GM21360 (cell line): Measurements from ENCODE around the gene CEBPZ.
"Not testable (repeated sequence)": the region's sequence is repeated elsewhere in the genome, so short reads cannot be mapped to it uniquely, and the experiment has no call there.

Experiments
- ATAC-seq: cut with Tn5 transposase; IDR thresholded peaks from one replicate; pipeline ENCODE4 v1.9.1; 2021; ENCODE audit warnings: mild to moderate bottlenecking, moderate library complexity; ENCODE audit not compliant: unreplicated experiment

Gene CEBPZ

GRCh38 chr2:37219046-37219445, 12.3 kb downstream of the CEBPZ start:
- ATAC-seq = no peak

GRCh38 chr2:37215250-37215649, 16.1 kb downstream of the CEBPZ start:
- ATAC-seq = no peak

DNA sequence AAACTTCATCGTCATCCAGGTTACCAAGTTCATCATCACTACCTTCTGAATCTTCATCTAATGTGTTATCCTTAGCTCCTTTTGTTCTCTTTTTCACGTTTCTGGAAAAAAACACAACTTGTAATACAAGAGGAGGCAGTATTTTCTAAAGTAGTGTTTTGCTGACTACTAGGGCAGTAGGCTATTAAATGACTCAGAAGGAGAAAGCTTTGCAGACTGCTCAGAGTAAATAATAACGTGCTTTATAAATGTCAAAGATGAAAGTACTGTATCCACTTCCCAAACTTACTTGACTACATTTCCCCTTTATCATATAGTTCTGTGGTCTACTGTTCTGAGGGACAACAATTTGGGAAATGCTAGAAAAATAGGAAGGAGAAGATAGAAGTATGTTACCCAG, 19.5 kb downstream of the CEBPZ start:
- ATAC-seq = no peak

GRCh38 chr2:37211212-37211611, 20.2 kb downstream of the CEBPZ start:
- no peak for ATAC-seq

- not testable (repeated sequence) for ATAC-seq
These were observed 24.6 kb downstream of the CEBPZ start for GRCh38 chr2:37206760-37207159.

DNA sequence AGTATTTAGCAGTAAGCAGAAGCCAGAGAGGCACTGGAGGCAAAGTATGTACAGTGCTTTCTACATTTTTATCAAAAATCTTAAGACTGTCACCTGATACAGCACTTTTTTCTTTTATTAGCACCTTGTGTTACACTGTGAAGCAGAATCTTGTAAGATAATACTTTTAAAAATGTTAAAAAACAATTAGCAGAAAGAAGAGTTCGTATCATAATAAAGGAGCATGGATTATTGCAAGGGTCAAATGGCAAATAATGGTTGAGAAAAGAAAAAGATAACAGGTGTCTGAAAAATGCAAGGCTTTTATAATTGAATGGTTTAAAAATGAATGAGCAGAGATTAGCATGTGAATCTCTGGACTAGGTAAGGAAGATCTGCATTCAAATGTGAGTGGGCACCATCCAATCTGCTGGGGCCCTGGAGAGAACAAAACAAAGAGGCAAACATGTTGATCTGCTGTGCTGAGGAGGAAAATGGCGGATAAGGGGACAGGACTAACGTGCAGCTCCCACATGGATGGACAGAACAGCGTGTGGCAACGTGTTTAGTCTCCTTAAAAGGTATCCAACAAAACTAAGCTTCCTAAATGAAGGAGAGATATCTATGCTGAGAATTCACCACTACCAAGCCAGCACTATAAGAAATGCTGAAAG, 25.6 kb downstream of the CEBPZ start:
- no peak for ATAC-seq

DNA sequence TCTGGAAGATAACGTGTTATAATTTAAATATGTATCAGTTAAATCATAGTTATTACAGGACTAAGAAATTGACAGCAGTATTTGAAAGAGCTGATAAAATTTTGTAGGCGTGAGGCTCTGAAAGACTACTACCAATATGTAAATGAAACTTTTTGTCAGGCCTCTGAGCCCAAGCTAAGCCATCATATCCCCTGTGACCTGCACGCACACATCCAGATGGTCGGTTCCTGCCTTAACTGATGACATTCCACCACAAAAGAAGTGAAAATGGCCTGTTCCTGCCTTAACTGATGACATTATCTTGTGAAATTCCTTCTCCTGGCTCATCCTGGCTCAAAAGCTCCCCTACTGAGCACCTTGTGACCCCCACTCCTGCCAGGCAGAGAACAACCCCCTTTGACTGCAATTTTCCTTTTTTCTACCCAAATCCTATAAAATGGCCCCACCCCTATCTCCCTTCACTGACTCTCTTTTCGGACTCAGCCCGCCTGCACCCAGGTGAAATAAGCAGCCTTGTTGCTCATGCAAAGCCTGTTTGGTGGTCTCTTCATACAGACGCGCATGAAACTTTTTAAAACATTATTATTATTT, 26.2 kb downstream of the CEBPZ start:
- ATAC-seq = not testable (repeated sequence)

GRCh38 chr2:37203708-37204107, 27.7 kb downstream of the CEBPZ start:
- ATAC-seq = no peak

GRCh38 chr2:37201766-37202165, 29.6 kb downstream of the CEBPZ start:
- no peak for ATAC-seq

- no peak for ATAC-seq
These were observed 30.2 kb downstream of the CEBPZ start for GRCh38 chr2:37201208-37201607.

GRCh38 chr2:37198681-37199065, 32.7 kb downstream of the CEBPZ start:
- ATAC-seq = no peak

DNA sequence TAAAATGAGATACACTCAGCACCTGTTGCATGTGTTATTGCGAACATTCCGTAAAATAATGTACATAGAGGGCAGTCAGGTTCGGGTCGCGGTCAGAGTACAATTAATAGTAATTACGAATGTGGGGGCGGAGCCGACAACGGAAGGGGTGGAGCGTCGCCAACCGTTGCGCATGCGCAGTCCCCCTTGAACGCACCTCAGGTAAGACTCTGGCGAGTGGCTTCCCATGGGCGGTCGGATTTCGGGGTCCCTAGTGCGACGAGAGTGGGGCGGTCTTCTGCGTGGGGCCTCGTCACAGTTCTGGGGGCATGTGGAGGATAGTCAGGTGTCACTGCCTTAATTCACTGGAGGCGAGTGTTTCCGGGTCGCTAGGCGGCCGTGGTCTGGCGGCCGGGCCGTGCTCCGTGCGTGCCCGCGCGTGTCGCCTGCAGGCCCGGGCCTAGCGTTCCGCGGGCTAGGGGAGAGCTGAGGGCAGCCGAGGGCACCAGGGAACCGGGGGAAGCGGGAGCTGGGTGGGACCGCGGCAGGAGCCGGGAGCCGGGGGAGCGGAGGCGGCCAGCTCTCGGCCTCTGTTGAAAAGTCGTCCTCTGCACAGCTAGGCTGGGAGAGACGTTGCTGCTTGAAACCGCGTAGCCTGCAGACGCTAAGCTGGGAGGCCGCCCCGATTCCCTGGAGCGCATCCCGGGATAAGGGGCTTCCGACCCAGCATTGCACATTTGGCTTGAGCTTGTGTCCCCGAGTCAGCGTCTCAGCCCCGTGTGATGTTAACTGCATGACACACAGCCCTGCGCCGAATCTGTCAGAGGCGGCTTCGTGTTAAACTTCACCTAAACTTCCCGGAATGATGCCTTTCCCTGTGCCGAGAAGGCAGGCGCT, 34.8 kb downstream of the CEBPZ start, which contains the start of gene CEBPZOS:
Gene CEBPZOS (plus strand): TSS at position 177 of the 876 bp plus-strand sequence. CDS start 3,209 bp downstream, outside the sequence.
- ATAC-seq = peak; percentile 61

DNA sequence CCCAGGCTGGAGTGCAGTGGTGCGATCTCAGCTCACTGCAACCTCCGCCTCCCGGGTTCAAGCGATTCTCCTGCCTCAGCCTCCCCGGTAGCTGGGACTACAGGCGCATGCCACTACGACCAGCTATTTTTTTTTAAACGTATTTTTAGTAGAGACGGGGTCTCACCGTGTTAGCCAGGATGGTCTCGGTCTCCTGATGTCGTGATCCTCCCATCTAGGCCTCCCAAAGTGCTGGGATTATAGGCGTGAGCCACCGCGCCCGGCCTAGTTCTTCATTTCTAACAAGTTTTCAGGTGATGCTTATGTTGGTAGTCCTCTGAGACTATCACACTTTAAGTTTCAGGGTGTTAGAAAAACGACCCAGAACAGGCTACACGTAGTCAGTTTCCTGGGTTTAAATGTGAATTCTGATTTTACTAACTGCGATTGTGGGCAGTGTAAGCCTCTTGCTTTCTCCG, 35.5 kb downstream of the CEBPZ start:
- ATAC-seq = not testable (repeated sequence)

GRCh38 chr2:37192551-37192950, 38.8 kb downstream of the CEBPZ start:
- ATAC-seq = no peak

DNA sequence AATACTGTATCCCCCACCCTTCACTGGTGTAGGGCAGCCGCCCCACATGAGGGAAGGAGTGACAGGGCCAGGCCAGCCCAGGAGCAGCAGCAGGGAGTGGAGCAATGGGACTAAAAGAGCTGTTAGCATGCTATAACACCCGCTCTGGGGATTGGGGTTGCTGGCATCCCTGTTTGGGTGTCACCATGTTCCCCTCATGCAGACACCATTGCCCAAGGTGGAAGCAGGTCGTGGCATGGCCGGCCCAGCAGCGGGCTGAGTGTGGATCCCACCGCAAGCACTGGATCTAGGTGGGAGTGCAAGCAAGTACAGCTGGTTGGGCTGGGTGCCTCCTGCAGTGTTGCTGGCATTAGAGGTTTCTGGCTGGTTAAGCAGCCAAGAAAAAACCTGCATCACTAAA, 39.6 kb downstream of the CEBPZ start:
- ATAC-seq = no peak

GRCh38 chr2:37191253-37191652, 40.1 kb downstream of the CEBPZ start:
- ATAC-seq = no peak

DNA sequence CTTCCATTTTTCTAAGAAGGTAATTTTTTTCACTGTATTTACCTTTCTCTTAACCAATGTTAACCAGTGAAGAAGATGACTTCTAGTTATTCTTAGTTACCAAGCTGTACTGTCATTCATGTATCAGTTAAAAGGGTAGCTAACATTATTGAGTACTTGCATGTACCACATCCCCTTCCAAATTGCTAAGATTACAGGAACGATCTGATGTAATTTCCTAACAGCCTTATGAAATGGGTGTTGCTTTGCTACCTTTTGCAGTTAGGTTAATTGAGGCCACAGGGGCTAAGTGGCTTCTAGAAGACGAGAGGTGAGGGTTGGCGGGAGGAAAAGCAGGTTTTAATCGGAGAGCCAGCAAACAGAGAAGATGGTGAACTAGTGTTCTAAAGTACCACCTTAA, 41.1 kb downstream of the CEBPZ start:
- ATAC-seq = no peak

DNA sequence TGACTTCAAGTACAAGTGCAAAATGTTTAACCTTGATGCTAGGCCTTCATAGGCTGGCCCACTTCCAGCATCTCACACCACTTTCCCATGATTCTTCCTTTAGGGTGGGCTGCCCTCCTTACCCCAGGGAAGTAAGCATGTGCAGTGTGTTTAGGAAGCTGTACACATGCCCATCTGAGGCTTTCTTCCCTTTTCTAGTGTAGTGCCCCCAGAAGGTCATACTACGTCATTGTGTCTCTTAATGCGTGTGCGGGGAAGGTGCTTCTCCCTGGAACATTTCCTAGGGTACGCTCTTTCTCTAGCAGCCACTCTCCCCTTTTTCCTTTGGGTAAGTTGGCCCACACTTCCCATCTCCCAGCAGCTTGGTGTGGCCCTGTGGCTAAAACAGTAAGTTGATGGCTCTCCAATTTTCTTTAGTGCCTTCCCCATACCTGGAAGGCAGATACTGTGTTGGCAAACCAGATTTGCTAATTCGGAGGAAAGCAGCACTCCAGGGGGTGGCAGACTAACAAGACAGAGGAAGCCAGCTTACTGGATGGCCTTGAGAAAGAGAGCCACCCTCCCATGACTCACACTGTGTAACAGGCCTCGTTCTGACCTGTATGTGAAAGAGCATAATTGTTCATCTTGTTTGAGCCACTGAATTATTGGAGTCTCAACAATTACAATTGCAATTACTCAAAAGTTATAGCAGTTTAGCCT, 41.8 kb downstream of the CEBPZ start:
- ATAC-seq = no peak

DNA sequence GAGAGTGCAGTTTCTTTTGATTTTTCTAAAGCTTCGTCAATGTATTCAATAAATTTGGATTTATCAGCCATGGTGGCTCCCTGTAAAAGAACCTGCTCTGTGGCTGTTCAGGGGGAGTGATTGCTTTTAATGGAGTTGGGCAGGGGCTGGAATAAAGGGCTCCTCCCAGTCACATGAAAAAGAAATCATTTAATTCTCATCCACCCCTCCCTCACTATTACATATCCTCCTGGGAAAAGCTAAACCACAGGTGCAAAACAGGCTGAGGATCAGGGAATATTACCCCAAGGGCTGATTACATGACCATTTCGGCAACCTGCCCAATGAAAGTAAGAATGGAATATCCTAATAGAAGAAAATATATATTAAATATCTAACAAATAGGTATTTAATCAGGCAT, 42.8 kb downstream of the CEBPZ start, which contains the start of gene SULT6B1:
Gene SULT6B1 (minus strand): TSS at position 101 of the 400 bp plus-strand sequence. CDS start 30 bp downstream, at position 71.
- no peak for ATAC-seq

DNA sequence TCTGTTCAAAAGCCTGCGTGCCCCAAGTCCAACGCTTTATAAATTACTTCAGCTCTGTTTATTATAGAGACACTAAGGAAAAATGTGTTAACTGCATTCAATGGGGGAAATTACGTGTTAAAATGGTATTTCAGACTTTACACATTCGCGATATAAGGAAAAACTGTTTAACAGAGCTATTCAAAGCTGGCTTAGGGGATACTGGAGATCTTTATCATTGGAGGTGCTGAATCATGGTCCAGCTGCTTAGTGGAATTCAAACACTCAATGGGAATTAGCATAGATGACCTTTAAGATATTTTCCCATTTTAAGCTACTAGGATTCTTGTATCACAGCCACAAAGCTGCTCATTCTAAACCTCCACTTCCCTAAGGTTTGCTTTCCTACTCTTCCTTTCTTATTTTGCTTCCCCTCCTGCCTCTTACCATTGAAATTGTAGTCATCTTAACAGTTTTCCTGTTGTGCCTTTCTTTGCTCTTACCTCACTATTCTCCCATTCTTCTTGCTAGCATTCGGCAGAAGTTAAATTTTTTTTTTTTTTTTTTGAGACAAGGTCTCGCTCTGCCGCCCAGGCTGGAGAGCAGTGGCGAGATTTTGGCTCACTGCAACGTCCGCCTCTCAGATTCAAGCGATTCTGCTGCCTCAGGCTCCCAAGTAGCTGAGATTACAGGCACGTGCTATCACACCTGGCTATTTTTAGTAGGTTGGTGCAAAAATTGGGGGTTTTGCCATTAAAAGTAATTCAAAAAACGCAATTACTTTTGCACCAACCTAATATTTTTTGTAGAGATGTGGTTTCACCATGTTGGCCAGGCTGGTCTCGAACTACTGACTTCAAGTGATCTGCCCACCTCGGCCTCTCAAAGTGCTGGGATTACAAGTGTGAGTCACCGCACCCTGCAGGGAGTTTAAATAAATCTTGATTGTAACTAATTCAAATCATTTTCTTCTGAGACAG, 49.4 kb downstream of the CEBPZ start:
- ATAC-seq = no peak
